HL-60 (cell line): ENCODE data around the gene YWHAG.
"Not testable (repeated sequence)": the region's sequence is repeated elsewhere in the genome, so short reads cannot be mapped to it uniquely, and the experiment has no call there.

Experiments
- DNase-seq, 2 experiments: peaks; one replicate each; pipeline ENCODE4 v3.0.0-alpha.2; 2010 to 2020; ENCODE audit warnings: low read depth in 1 of 2, low spot score in 1 of 2
- H3K27ac ChIP-seq: fragments of 250-450 bp; sonication (Bioruptor Pico); replicated peaks from 2 replicates; pipeline ENCODE4 v1.5.1; 2020; ENCODE audit warnings: mild to moderate bottlenecking, moderate library complexity
- H3K27me3 ChIP-seq: fragments of 250-450 bp; sonication (Bioruptor Pico); 2 replicates; pipeline ENCODE4 v1.5.1; 2021; ENCODE audit warnings: mild to moderate bottlenecking, moderate library complexity; ENCODE audit not compliant: insufficient read depth, poor library complexity, severe bottlenecking
- H3K4me3 ChIP-seq: replicated peaks from 2 replicates; pipeline ENCODE4 v1.5.1; 2011; ENCODE audit warnings: mild to moderate bottlenecking, control low read depth, low read length; ENCODE audit not compliant: insufficient read depth
- CTCF ChIP-seq: IDR thresholded peaks from one replicate; pipeline ENCODE4 v1.5.1; 2011; ENCODE audit warnings: low read length, control low read depth, inconsistent platforms; ENCODE audit not compliant: insufficient read depth
- GABPA ChIP-seq: IDR thresholded peaks from 2 replicates; pipeline ENCODE4 v1.6.1; 2012; ENCODE audit warnings: low read depth
- POLR2AphosphoS5 ChIP-seq: IDR thresholded peaks from 2 replicates; pipeline ENCODE4 v1.6.1; 2012; ENCODE audit warnings: low read depth
- REST ChIP-seq: IDR thresholded peaks from 2 replicates; pipeline ENCODE4 v1.6.1; 2012; ENCODE audit warnings: low read depth; ENCODE audit not compliant: insufficient replicate concordance
- SPI1 ChIP-seq: IDR thresholded peaks from 2 replicates; pipeline ENCODE4 v1.6.1; 2012; ENCODE audit warnings: low read depth, mild to moderate bottlenecking, borderline replicate concordance

YWHAG gene

GRCh38 chr7:76315364-76315763 is 43.4 kb downstream of the YWHAG start:
- Histone ChIP-seq H3K27ac (no peak overlapping the region), H3K4me3 (no peak overlapping the region), H3K27me3 (no peaks in the 10 kb centered on the region)
- peak in 1 of 2 experiments; percentile 43 for DNase-seq
- TF ChIP-seq CTCF (no peak), REST (no peak), POLR2AphosphoS5 (no peak), SPI1 (no peak), GABPA (no peak)

GRCh38 chr7:76314740-76315139 is 44.1 kb downstream of the YWHAG start:
- H3K4me3 ChIP-seq, H3K27ac ChIP-seq, DNase-seq, H3K27me3 ChIP-seq: not testable (repeated sequence)

- DNase-seq, result peak; percentile 84 to 95
- Histone ChIP-seq H3K27ac (no peak overlapping the region), H3K4me3 (no peak overlapping the region), H3K27me3 (no peaks in the 10 kb centered on the region)
- TF ChIP-seq POLR2AphosphoS5, result no peak
- no peak for TF ChIP-seq GABPA
- peak; percentile 99 for TF ChIP-seq CTCF
These were observed 44.6 kb downstream of the YWHAG start for GRCh38 chr7:76314042-76314721.

GRCh38 chr7:76311838-76312237 is 47.0 kb downstream of the YWHAG start:
- not testable (repeated sequence) for H3K4me3 ChIP-seq, H3K27me3 ChIP-seq, DNase-seq, H3K27ac ChIP-seq

- H3K27ac ChIP-seq, result no peak overlapping the region
- no peaks in the 10 kb centered on the region for H3K27me3 ChIP-seq
- no peak for DNase-seq
- H3K4me3 ChIP-seq, result no peak overlapping the region
- no peak for TF ChIP-seq GABPA
- no peak for TF ChIP-seq POLR2AphosphoS5
- TF ChIP-seq SPI1, result no peak
- no peak for TF ChIP-seq REST
- TF ChIP-seq CTCF, result no peak
These were observed 48.5 kb downstream of the YWHAG start for GRCh38 chr7:76310102-76310957.

GRCh38 chr7:76309341-76310101 is 49.3 kb downstream of the YWHAG start:
- H3K27ac ChIP-seq, H3K27me3 ChIP-seq, DNase-seq, H3K4me3 ChIP-seq: not testable (repeated sequence)

GRCh38 chr7:76308874-76309273 is 49.9 kb downstream of the YWHAG start:
- not testable (repeated sequence) for DNase-seq, H3K4me3 ChIP-seq

More at GRCh38 chr7:76308874-76309273, 49.9 kb downstream of the YWHAG start:
- H3K27me3 ChIP-seq, H3K27ac ChIP-seq: not testable (repeated sequence)
